ENCODE data around the gene GUK1.

Gene GUK1

GRCh38 chr1:228104526-228105269, 35.4 kb upstream of the GUK1 start:
- Histone ChIP-seq H3K27me3 (ENCODE audit: control insufficient read depth in 2 of 2, insufficient read depth in 2 of 2, low read length in 2 of 2) (no peaks in the 10 kb centered on the region), H3K36me3 (ENCODE audit: control insufficient read depth in 2 of 2, insufficient read depth in 2 of 2, low read length in 2 of 2) (peaks cover 18 to 23% of the 10 kb centered on the region in 2 donors), H3K4me1 (ENCODE audit: control insufficient read depth in 2 of 2, insufficient read depth in 2 of 2, low read length in 2 of 2) (peaks cover 26 to 30% of the 10 kb centered on the region in 2 donors), H3K9me3 (ENCODE audit: control insufficient read depth in 2 of 2, low read length in 2 of 2) (no peaks in the 10 kb centered on the region), H3K4me3 (ENCODE audit: low read length in 2 of 2) (no peak overlapping the region), H3K9ac (ENCODE audit: low read depth in 1 of 2, low read length in 2 of 2) (no peak overlapping the region), H3K27ac (ENCODE audit: low read depth in 2 of 2, low read length in 2 of 2) (no peak overlapping the region)

GRCh38 chr1:228105270-228105995, 34.6 kb upstream of the GUK1 start:
- no peak overlapping the region for H3K27ac ChIP-seq (ENCODE audit: low read depth in 2 of 2, low read length in 2 of 2)
- H3K4me1 ChIP-seq (ENCODE audit: control insufficient read depth in 2 of 2, insufficient read depth in 2 of 2, low read length in 2 of 2): peaks cover 31 to 33% of the 10 kb centered on the region in 2 donors

GRCh38 chr1:228105996-228106799, 33.9 kb upstream of the GUK1 start:
- no peak overlapping the region for H3K4me3 ChIP-seq (ENCODE audit: low read length in 2 of 2)
- H3K36me3 ChIP-seq (ENCODE audit: control insufficient read depth in 2 of 2, insufficient read depth in 2 of 2, low read length in 2 of 2): peaks cover 12 to 14% of the 10 kb centered on the region in 2 donors
- H3K27me3 ChIP-seq (ENCODE audit: control insufficient read depth in 2 of 2, insufficient read depth in 2 of 2, low read length in 2 of 2): no peaks in the 10 kb centered on the region
- H3K27ac ChIP-seq (ENCODE audit: low read depth in 2 of 2, low read length in 2 of 2): no peak overlapping the region
- H3K4me1 ChIP-seq (ENCODE audit: control insufficient read depth in 2 of 2, insufficient read depth in 2 of 2, low read length in 2 of 2): peaks cover 26 to 30% of the 10 kb centered on the region in 2 donors
- no peak overlapping the region for H3K9ac ChIP-seq (ENCODE audit: low read depth in 1 of 2, low read length in 2 of 2)
- no peaks in the 10 kb centered on the region for H3K9me3 ChIP-seq (ENCODE audit: control insufficient read depth in 2 of 2, low read length in 2 of 2)

More at GRCh38 chr1:228105270-228105995, 34.6 kb upstream of the GUK1 start:
- no peaks in the 10 kb centered on the region for H3K27me3 ChIP-seq (ENCODE audit: control insufficient read depth in 2 of 2, insufficient read depth in 2 of 2, low read length in 2 of 2)
- no peaks in the 10 kb centered on the region for H3K9me3 ChIP-seq (ENCODE audit: control insufficient read depth in 2 of 2, low read length in 2 of 2)
- H3K36me3 ChIP-seq (ENCODE audit: control insufficient read depth in 2 of 2, insufficient read depth in 2 of 2, low read length in 2 of 2): peaks cover 18 to 19% of the 10 kb centered on the region in 2 donors
- H3K4me3 ChIP-seq (ENCODE audit: low read length in 2 of 2): no peak overlapping the region
- H3K9ac ChIP-seq (ENCODE audit: low read depth in 1 of 2, low read length in 2 of 2): no peak overlapping the region

GRCh38 chr1:228106800-228107054, 33.4 kb upstream of the GUK1 start:
- peaks cover 12 to 14% of the 10 kb centered on the region in 2 donors for H3K36me3 ChIP-seq (ENCODE audit: control insufficient read depth in 2 of 2, insufficient read depth in 2 of 2, low read length in 2 of 2)
- H3K9me3 ChIP-seq (ENCODE audit: control insufficient read depth in 2 of 2, low read length in 2 of 2): no peaks in the 10 kb centered on the region
- H3K27me3 ChIP-seq (ENCODE audit: control insufficient read depth in 2 of 2, insufficient read depth in 2 of 2, low read length in 2 of 2): no peaks in the 10 kb centered on the region
- no peak overlapping the region for H3K27ac ChIP-seq (ENCODE audit: low read depth in 2 of 2, low read length in 2 of 2)
- H3K9ac ChIP-seq (ENCODE audit: low read depth in 1 of 2, low read length in 2 of 2): no peak overlapping the region
- H3K4me1 ChIP-seq (ENCODE audit: control insufficient read depth in 2 of 2, insufficient read depth in 2 of 2, low read length in 2 of 2): peaks cover 20 to 26% of the 10 kb centered on the region in 2 donors
- H3K4me3 ChIP-seq (ENCODE audit: low read length in 2 of 2): no peak overlapping the region

GRCh38 chr1:228107636-228108035, 32.4 kb upstream of the GUK1 start:
- peaks cover 19 to 23% of the 10 kb centered on the region in 2 donors for H3K4me1 ChIP-seq (ENCODE audit: control insufficient read depth in 2 of 2, insufficient read depth in 2 of 2, low read length in 2 of 2)
- H3K9ac ChIP-seq (ENCODE audit: low read depth in 1 of 2, low read length in 2 of 2): no peak overlapping the region
- peaks cover 12 to 14% of the 10 kb centered on the region in 2 donors for H3K36me3 ChIP-seq (ENCODE audit: control insufficient read depth in 2 of 2, insufficient read depth in 2 of 2, low read length in 2 of 2)
- H3K4me3 ChIP-seq (ENCODE audit: low read length in 2 of 2): no peak overlapping the region
- H3K27ac ChIP-seq (ENCODE audit: low read depth in 2 of 2, low read length in 2 of 2): no peak overlapping the region
- H3K27me3 ChIP-seq (ENCODE audit: control insufficient read depth in 2 of 2, insufficient read depth in 2 of 2, low read length in 2 of 2): no peaks in the 10 kb centered on the region
- no peaks in the 10 kb centered on the region for H3K9me3 ChIP-seq (ENCODE audit: control insufficient read depth in 2 of 2, low read length in 2 of 2)

- Histone ChIP-seq H3K27ac (ENCODE audit: low read depth in 2 of 2, low read length in 2 of 2) (peak overlapping the region in 1 of 2 donors; percentile 90), H3K9me3 (ENCODE audit: control insufficient read depth in 2 of 2, low read length in 2 of 2) (no peaks in the 10 kb centered on the region), H3K9ac (ENCODE audit: low read depth in 1 of 2, low read length in 2 of 2) (peak overlapping the region; percentile 88 to 93), H3K36me3 (ENCODE audit: control insufficient read depth in 2 of 2, insufficient read depth in 2 of 2, low read length in 2 of 2) (peaks cover 12 to 14% of the 10 kb centered on the region in 2 donors), H3K27me3 (ENCODE audit: control insufficient read depth in 2 of 2, insufficient read depth in 2 of 2, low read length in 2 of 2) (no peaks in the 10 kb centered on the region), H3K4me1 (ENCODE audit: control insufficient read depth in 2 of 2, insufficient read depth in 2 of 2, low read length in 2 of 2) (peaks cover 19 to 23% of the 10 kb centered on the region in 2 donors), H3K4me3 (ENCODE audit: low read length in 2 of 2) (peak overlapping the region; percentile 89 to 93)
Observed at GRCh38 chr1:228108055-228108690, 31.9 kb upstream of the GUK1 start.

GRCh38 chr1:228108742-228109072, 31.4 kb upstream of the GUK1 start:
- H3K9me3 ChIP-seq (ENCODE audit: control insufficient read depth in 2 of 2, low read length in 2 of 2): no peaks in the 10 kb centered on the region
- H3K27me3 ChIP-seq (ENCODE audit: control insufficient read depth in 2 of 2, insufficient read depth in 2 of 2, low read length in 2 of 2): no peaks in the 10 kb centered on the region
- H3K4me3 ChIP-seq (ENCODE audit: low read length in 2 of 2): peak overlapping the region; percentile 89 to 93
- H3K9ac ChIP-seq (ENCODE audit: low read depth in 1 of 2, low read length in 2 of 2): peak overlapping the region; percentile 88 to 93
- H3K36me3 ChIP-seq (ENCODE audit: control insufficient read depth in 2 of 2, insufficient read depth in 2 of 2, low read length in 2 of 2): peaks cover 12 to 14% of the 10 kb centered on the region in 2 donors
- H3K4me1 ChIP-seq (ENCODE audit: control insufficient read depth in 2 of 2, insufficient read depth in 2 of 2, low read length in 2 of 2): peaks cover 15 to 20% of the 10 kb centered on the region in 2 donors
- peak overlapping the region; percentile 87 to 90 for H3K27ac ChIP-seq (ENCODE audit: low read depth in 2 of 2, low read length in 2 of 2)

GRCh38 chr1:228109073-228109961, 30.8 kb upstream of the GUK1 start, which contains the start of gene MRPL55:
TSS of gene MRPL55 (minus strand) at chr1:228109299. CDS start at chr1:228108260, 1,039 bp downstream.
- H3K9me3 ChIP-seq (ENCODE audit: control insufficient read depth in 2 of 2, low read length in 2 of 2): no peaks in the 10 kb centered on the region
- peak within 1 kb of the TSS; percentile 87 to 90 for H3K27ac ChIP-seq (ENCODE audit: low read depth in 2 of 2, low read length in 2 of 2)
- H3K27me3 ChIP-seq (ENCODE audit: control insufficient read depth in 2 of 2, insufficient read depth in 2 of 2, low read length in 2 of 2): no peaks in the 10 kb centered on the region
- H3K4me3 ChIP-seq (ENCODE audit: low read length in 2 of 2): peak within 1 kb of the TSS; percentile 89 to 93
- peaks cover 14 to 19% of the 10 kb centered on the region in 2 donors for H3K4me1 ChIP-seq (ENCODE audit: control insufficient read depth in 2 of 2, insufficient read depth in 2 of 2, low read length in 2 of 2)
- H3K36me3 ChIP-seq (ENCODE audit: control insufficient read depth in 2 of 2, insufficient read depth in 2 of 2, low read length in 2 of 2): peaks cover 12 to 14% of the 10 kb centered on the region in 2 donors
- H3K9ac ChIP-seq (ENCODE audit: low read depth in 1 of 2, low read length in 2 of 2): peak within 1 kb of the TSS; percentile 88 to 93

GRCh38 chr1:228109962-228110488, 30.1 kb upstream of the GUK1 start:
- H3K4me1 ChIP-seq (ENCODE audit: control insufficient read depth in 2 of 2, insufficient read depth in 2 of 2, low read length in 2 of 2): peaks cover 14 to 19% of the 10 kb centered on the region in 2 donors
- peak overlapping the region; percentile 78 to 90 for H3K27ac ChIP-seq (ENCODE audit: low read depth in 2 of 2, low read length in 2 of 2)
- peaks cover 12 to 14% of the 10 kb centered on the region in 2 donors for H3K36me3 ChIP-seq (ENCODE audit: control insufficient read depth in 2 of 2, insufficient read depth in 2 of 2, low read length in 2 of 2)
- H3K4me3 ChIP-seq (ENCODE audit: low read length in 2 of 2): peak overlapping the region; percentile 84 to 89
- no peaks in the 10 kb centered on the region for H3K9me3 ChIP-seq (ENCODE audit: control insufficient read depth in 2 of 2, low read length in 2 of 2)
- H3K27me3 ChIP-seq (ENCODE audit: control insufficient read depth in 2 of 2, insufficient read depth in 2 of 2, low read length in 2 of 2): no peaks in the 10 kb centered on the region
- peak overlapping the region; percentile 88 to 92 for H3K9ac ChIP-seq (ENCODE audit: low read depth in 1 of 2, low read length in 2 of 2)
